Stimulated activated CD4-positive, alpha-beta T cell treated with anti-CD3 and anti-CD28 coated beads, TNF-alpha, amount 100 ng/mL, for 1 hour (primary cell): Measurements from ENCODE around the gene CMSS1.

ENCODE experiments used
- DNase-seq, 3 donors: peaks; one replicate each; pipeline ENCODE4 v3.0.0-alpha.2; 2020; ENCODE audit warnings: low read depth in 3 of 3, low spot score in 1 of 3

CMSS1 gene

DNA sequence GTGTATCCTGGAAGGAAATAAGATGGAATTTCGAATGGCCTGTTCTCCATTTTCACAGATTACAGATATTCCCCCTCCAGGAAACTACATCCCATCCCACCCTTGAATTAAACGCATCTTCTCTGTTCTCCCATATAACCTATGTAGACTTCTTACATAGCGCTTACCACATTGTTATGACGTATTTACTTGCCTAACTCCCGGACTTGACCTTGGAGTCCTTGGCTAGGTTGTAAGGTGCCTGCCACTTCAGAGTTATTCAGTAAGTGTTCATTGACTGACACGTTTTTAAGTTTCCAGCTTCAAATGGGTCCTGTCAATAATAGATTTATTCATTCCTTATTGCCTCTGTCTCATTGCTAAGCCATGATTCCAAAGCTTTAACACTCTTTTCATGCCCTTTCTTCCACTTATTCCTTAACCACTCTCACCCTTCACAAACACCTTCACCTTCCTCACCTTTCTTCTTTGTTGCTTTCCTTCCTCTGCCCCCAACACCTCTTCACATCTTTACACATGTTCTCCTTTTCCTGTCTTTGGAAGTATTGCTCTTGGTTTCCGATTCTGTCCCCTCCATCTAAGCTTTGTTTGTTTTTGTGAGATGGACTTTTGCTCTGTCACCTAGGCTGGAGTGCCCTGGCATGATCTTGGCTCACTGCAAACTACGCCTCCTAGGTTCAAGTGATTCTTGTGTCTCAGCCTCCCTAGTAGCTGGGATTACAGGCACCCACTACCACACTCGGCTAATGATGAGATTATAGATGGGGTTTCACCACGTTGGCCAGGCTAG is 138.3 kb downstream of the CMSS1 start:
- no peak for DNase-seq

DNA sequence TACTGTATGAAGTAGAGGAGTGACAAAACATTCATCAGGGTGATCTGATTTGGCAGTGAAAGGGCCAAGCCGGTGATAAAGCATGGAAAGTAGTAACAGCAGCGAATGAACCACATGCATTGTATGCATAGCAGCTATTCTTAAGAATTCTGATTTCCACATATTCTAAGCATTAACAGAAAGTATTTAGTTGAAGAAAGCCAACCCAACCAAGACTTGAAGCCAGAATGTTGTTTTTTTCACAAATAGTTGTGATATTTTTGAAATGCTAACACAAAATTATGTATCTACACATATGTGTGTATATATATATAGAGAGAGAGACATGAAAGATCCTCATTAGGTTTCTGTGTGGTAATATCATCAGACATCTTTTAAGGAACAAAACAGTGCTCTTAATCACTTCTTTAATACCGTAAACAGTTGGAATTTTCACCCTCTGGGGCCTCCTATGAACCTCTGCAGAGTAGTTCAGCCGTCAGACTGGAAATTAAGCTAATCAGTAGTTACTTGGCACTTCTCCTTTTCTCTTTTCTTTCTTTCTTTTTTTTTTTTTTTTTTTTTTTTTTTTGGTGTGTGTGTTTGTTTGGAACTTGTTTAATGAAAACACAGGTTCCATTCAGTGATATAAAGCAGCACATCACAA is 139.6 kb downstream of the CMSS1 start:
- no peak for DNase-seq

DNA sequence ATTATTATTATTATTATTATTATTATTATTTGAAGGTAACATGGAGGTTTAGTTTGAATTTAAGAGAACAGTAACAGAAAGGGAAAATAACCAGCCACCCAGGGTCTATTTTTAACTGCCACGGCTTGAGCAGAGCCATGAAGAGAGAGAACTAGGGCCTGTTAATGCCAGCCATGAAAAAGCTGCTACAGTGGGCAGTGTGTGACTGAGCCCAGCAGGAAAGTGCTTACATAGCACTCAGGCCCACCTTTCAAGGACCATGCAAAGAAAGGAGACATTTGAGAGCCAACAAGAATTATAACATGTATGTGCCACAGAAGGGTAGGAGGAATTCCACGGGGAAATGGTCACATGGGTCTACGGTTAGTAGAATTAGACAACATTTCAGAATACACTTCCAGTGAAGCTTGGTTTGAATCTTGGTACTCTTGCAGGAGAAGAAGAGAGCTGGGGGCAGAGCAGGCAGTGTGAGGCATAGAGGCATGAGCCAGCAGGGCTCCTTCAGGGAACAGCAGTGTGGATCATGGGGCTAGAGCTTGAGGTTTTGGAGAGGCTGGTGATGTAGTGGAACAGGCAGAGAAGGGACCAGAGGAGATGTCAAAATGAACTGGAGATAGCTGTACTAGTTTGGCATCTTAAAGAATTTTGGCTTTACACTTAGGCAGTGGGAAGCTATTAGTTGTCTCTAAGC is 140.7 kb downstream of the CMSS1 start:
- DNase-seq: no peak

DNA sequence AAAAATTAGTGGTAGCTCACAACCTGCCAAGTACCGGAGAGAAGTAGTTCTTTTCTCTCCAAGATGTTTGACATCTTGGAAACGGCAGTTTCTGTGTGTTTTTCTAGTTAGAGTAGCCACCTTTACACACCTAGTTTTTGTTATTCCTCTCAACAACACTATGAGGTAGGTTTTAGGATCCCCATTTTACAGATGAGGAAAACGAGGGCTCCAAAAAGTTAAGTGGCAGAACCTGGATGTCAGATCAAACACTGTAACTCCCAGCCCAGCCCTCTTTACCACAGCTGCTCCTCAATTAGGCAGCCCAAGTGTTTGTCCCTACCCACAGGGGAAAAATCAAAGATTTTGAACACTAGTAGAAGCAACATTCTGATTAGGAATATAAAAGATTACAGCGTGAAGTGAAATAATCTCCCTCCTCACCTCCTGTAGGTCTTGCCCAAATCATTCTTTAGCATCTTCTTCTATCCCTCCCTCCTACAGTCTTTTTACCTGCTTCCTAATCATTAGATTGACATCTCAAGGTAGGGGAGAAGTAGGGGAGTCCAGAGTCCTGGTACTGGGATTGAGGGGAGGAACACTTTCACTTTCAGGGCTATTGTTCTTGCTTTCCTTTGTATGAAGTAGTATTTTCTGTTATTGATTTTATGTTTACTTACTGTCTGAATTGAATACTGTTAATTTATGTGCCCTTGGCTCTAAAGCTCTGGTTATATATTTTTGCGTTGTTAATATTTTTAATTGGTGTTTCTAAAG is 142.6 kb downstream of the CMSS1 start:
- DNase-seq: no peak

DNA sequence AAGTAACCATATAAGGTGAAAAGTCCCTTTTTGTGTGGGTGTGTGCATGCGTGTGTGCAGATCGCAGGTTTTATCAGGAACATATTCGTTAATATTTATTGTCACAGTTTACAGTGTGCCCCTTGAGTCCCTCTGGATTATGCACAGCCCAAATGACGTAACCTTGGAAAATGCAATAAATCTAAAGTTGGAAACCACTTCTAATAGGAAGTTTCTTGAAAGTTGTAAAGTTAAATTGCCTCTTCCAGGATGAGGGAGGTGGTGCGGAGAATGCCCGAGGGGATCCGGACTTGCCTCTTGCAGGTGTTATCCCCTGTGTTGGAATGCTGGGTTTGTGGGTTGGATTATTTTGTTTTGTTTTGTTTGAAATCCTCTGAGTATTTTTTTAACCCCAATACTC is 143.3 kb downstream of the CMSS1 start:
- DNase-seq: no peak

- no peak for DNase-seq
These were observed 144.3 kb downstream of the CMSS1 start for GRCh38 chr3:99961756-99962515.

DNA sequence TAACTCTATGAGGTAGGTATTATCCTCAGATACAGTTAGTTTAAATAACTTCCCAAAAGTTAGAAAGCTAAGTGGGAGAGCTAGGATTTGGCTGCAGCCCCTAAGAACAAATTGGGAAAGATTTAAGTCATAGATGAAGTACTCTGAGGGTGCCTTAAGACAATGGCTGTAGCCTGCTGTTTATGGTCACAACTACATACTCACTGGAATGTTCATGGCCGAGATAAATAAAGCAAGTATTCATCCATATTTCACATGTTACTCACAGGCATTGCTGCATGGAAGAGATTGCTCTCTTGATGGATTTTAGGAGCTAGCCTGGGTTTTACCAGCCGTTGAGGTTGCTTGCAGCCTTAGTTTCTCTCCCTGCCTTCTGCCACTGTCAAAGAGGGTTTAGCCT is 145.0 kb downstream of the CMSS1 start:
- no peak for DNase-seq

DNA sequence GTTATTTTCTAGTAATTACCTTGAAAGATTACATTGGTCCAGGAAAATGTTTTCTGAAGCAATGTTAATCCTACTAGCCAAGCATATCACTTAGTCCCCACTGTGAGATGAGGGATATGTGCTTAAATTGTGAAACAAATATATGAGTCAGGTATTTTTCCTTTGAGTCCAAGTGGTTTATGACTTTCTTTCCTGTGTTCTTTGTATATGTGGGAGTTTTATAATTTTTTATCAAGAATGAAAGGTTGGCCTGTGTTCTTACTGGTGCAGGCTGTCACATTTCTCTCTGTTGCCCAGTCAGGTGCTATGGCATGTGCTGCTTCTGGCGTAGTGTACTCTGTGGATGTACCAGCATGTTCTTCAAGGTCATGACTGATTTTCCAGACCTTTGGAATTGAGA is 147.4 kb downstream of the CMSS1 start:
- no peak for DNase-seq

GRCh38 chr3:99965681-99966408 is 148.2 kb downstream of the CMSS1 start:
- DNase-seq: no peak

DNA sequence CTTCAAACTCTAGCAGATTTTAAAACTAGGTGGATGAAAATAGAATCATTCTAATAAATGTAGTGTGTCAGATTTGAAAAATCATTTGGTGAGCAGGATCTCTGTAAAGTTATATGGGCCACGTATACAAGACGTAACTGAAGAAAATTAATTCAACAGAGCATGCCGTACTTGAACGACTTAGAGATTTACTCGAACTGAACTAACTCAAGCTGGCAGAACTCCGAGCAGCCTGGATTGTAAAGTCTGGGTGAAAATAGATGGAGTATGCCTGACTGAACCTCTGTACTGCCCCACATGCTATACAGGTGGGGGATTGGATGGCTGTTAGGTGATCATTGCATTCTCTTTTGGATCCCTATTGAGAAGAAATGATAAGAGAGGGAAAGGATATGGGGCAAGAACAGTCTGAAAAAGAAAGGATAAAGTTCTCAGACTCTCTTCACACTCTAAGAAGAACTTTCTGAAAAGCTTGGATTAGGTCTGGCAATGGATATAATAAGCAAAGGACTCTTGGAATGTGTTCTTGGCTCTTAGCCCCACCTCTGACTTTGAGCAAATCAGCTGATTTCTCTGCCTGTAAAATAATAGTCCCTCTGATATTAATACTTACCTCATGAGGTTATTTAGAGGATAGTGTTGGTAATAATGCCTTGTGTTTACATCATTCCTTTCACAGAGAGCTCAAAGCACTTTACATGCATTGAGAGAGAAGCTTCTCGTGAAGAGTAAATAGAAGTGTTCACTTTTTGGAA is 149.2 kb downstream of the CMSS1 start:
- no peak for DNase-seq

DNA sequence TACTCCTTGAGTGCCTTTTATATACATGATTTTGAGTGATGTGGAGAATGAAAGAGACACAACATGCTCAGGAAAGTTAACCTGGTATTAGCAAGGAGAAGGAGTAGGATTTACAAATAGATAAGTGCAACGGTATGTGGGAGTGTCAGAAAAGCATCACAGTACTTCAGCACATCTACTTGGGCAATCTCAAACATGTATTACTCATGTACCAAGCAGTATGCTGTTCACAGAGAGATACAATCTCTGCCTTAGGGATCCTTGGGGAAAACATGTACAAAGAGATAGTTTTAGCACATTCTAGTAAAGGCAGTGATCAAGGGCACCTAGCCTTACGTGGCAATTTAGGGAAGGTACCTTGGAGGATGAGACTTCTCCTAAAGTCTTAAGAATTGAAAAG is 150.1 kb downstream of the CMSS1 start:
- DNase-seq: no peak

- DNase-seq: no peak
These were observed 151.5 kb downstream of the CMSS1 start for GRCh38 chr3:99969136-99969535.

GRCh38 chr3:99970198-99970597 is 152.5 kb downstream of the CMSS1 start:
- DNase-seq: no peak

DNA sequence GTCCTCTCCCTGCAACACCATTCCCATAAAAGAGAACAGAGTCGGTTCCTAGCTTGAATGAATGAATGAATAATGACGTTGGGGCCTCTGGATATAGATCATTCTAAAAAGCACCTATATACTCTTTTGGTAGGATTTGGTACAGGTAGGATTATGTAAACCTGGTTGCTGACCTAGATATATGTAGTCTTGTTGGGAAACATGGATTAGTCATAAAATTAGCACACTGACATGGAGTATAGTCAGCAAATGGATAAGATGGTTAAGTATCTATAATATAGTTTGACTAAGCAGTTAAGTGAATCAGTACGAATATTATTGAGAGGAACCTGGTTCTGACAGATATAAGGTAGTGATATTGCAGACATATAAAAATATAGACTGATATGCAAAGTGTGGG is 154.1 kb downstream of the CMSS1 start:
- DNase-seq: no peak

GRCh38 chr3:99972380-99973104 is 154.9 kb downstream of the CMSS1 start:
- DNase-seq: no peak

DNA sequence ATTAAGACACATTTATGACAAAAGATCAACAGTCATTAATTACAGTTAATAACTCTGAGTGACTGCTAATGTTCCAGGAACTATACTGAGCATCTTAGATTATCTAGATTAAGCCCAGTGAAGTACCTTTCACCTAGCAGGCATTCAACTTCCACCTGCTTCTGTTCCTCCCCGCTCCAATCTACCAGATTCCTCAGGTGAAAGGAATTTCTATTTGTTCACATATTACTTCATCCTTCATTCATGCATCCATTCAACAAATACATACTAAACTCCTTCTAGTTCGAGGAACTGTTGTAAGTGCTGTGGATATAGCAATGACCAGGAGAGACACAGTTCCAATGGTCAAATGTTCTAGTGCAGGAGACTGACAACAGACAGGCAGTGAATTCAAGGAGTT is 157.3 kb downstream of the CMSS1 start:
- DNase-seq: no peak

- no peak for DNase-seq
These were observed 158.9 kb downstream of the CMSS1 start for GRCh38 chr3:99976584-99976983.

- DNase-seq: no peak
These were observed 160.6 kb downstream of the CMSS1 start for GRCh38 chr3:99978221-99978620.

DNA sequence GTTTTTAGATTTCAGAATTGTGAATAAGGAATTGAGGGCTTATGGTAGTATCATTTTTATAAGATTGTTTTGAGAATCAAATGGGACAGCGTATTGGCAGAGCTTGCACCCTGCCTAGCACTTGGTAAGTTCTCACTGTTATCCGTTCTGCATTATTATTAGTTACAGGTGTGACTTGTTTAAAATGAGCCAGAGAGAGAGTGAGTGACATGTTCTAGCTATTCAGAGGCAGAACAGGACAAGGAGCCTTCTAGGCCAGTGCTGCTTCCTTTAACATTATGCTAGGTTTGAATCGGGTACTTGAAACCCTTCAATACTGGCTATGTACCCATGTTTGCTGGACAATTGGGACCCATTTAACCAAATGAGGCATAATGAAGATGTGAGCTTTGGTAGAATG is 162.9 kb downstream of the CMSS1 start:
- no peak for DNase-seq
